HG03175 (cell line): ENCODE results near the gene ZNF423.

Source experiments
- ATAC-seq: cut with Tn5 transposase; IDR thresholded peaks from one replicate; pipeline ENCODE4 v1.9.1; 2021; ENCODE audit warnings: mild to moderate bottlenecking, moderate library complexity; ENCODE audit not compliant: unreplicated experiment

The ZNF423 gene

GRCh38 chr16:49651996-49652395 is 203.9 kb downstream of the ZNF423 start:
- no peak for ATAC-seq

GRCh38 chr16:49651226-49651625 is 204.7 kb downstream of the ZNF423 start:
- ATAC-seq = no peak

GRCh38 chr16:49650603-49651002 is 205.3 kb downstream of the ZNF423 start:
- no peak for ATAC-seq

GRCh38 chr16:49649013-49649765 is 206.7 kb downstream of the ZNF423 start:
- ATAC-seq = no peak

GRCh38 chr16:49647673-49648072 is 208.2 kb downstream of the ZNF423 start:
- no peak for ATAC-seq

- ATAC-seq = no peak
Measured at GRCh38 chr16:49645263-49645662, 210.6 kb downstream of the ZNF423 start.

- no peak for ATAC-seq
Measured at GRCh38 chr16:49644145-49644463, 211.8 kb downstream of the ZNF423 start.

- no peak for ATAC-seq
Measured at GRCh38 chr16:49643429-49644144, 212.3 kb downstream of the ZNF423 start.

GRCh38 chr16:49641250-49641649 is 214.7 kb downstream of the ZNF423 start:
- ATAC-seq = no peak

- no peak for ATAC-seq
Measured at GRCh38 chr16:49640581-49640980, 215.3 kb downstream of the ZNF423 start.

GRCh38 chr16:49639739-49640431 is 216.0 kb downstream of the ZNF423 start:
- no peak for ATAC-seq

GRCh38 chr16:49638673-49639610 is 217.0 kb downstream of the ZNF423 start:
- no peak for ATAC-seq

- no peak for ATAC-seq
Measured at GRCh38 chr16:49637933-49638672, 217.8 kb downstream of the ZNF423 start.

GRCh38 chr16:49637511-49637910 is 218.4 kb downstream of the ZNF423 start:
- no peak for ATAC-seq

GRCh38 chr16:49636608-49637007 is 219.3 kb downstream of the ZNF423 start:
- no peak for ATAC-seq

GRCh38 chr16:49635591-49636581 is 220.0 kb downstream of the ZNF423 start:
- no peak for ATAC-seq

GRCh38 chr16:49635009-49635350 is 220.9 kb downstream of the ZNF423 start:
- ATAC-seq = no peak

- ATAC-seq = no peak
Measured at GRCh38 chr16:49634235-49635008, 221.5 kb downstream of the ZNF423 start.
